ENCODE results near the gene PLPP6.

Gene PLPP6

DNA sequence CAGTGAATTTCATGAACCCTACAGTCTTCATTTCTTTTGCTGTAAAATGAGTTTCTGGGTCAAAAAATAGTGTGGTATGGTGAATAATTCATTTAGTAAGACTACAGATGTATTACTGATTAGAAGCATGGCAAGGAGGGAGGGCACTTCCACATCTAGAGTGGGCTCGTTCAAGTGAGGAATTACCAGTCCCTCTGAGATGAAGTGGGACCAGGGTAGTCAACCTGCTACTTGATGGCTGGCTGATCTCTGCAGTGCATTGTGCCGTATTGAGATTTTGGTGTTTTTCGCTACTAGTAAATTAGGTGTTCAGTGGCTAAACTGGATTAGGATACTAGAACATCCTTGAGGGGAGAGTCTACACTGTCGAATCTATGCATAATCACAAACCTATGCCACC is 28.1 kb downstream of the PLPP6 start:
- DNase-seq (ENCODE audit: extremely low read depth in 1 of 2, low read depth in 1 of 2): no peak

DNA sequence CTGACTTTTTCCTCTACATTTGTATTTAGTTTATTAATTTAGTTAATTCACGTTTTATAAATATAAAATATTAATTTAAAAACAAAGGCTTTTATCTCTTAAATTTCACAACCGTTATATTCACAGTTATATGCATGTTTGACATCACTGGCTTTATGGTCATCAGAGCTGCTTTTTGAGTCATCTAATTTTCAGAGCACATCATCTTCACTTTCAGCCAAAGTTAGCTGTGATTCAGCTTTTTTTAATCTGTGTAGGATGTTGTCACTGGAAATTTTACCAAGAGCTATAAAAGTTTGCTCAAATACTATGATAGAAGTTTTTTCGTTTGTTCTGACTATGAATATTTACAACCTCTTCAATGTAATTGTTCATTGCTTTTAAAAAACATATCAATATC is 29.7 kb downstream of the PLPP6 start:
- DNase-seq (ENCODE audit: extremely low read depth in 1 of 2, low read depth in 1 of 2): no peak

GRCh38 chr9:4700091-4700490 is 38.0 kb downstream of the PLPP6 start:
- no peak for DNase-seq (ENCODE audit: extremely low read depth in 1 of 2, low read depth in 1 of 2)

DNA sequence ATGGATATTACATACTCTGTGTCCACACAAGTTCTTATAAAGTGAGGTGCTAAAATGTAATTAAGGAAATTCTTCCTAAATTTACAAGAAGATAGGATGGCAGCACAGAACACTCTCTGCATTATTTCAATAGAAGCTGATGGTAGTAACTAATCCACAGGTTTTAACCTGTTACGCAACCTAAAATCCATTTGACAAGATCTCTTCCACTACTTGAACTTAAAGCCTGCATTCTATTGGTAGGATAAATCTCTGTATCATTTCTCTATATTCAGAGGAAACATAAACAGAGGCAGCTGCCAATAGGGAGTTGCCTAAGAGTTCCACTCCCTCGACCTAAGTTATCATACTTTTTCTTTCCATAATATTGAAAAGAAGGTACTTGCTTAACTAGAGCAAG is 38.8 kb downstream of the PLPP6 start:
- DNase-seq (ENCODE audit: extremely low read depth in 1 of 2, low read depth in 1 of 2): no peak

DNA sequence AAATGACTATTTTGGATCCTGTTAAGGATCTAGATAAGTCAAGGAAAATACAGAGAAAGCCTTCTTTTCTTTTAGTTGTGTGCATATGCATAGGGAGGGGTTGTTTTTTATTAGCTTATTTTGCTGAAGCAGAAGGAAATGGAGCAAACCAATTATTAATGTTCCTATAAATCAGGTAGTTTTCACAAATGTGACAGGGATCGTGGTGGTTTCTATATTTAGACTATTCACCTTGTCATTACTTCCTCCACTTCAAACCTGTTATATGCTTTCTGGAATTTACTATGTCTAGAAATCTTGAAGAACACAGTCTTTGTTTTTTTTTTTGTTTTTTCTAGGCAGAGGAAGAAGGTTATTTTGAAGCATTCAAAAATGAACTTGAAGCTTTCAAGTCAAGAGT is 39.4 kb downstream of the PLPP6 start:
- DNase-seq (ENCODE audit: extremely low read depth in 1 of 2, low read depth in 1 of 2): no peak

- DNase-seq (ENCODE audit: extremely low read depth in 1 of 2, low read depth in 1 of 2): no peak
Measured at GRCh38 chr9:4704129-4704528, 42.0 kb downstream of the PLPP6 start.

DNA sequence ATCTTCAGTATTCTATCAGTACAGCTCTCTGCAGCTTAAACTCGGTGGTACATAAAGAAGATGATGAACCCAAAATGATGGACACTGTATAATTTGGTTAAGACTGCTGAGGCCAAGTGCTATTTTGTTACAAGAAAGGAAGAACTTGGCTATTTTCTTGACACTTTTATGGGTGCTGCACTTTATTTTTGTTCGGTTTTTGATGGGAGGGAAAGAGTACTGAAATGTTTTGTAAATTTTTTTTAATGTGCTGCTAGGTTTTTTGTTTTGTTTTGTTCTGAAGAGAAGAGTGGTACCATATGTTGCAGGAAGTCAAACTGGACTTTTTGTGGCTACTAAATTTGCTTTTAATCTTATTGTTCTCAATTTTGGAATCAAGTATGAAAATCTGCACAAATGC is 43.9 kb downstream of the PLPP6 start:
- DNase-seq (ENCODE audit: extremely low read depth in 1 of 2, low read depth in 1 of 2): no peak

GRCh38 chr9:4706971-4707622 is 45.0 kb downstream of the PLPP6 start:
- DNase-seq (ENCODE audit: extremely low read depth in 1 of 2, low read depth in 1 of 2): no peak

- DNase-seq (ENCODE audit: extremely low read depth in 1 of 2, low read depth in 1 of 2): no peak
Measured at GRCh38 chr9:4709380-4709779, 47.3 kb downstream of the PLPP6 start.

- DNase-seq (ENCODE audit: extremely low read depth in 1 of 2, low read depth in 1 of 2): no peak
Measured at GRCh38 chr9:4713849-4714248, 51.8 kb downstream of the PLPP6 start.

GRCh38 chr9:4714266-4715016 is 52.3 kb downstream of the PLPP6 start:
- DNase-seq (ENCODE audit: extremely low read depth in 1 of 2, low read depth in 1 of 2): no peak
